GM12875 (cell line): ENCODE measurements around the gene SAMD4B.

Experiments used
- H3K4me3 ChIP-seq: one replicate; pipeline ENCODE4 v1.5.1; 2011; ENCODE audit warnings: low read depth, low read length, control low read depth
- TF ChIP-seq, protein P1 (sequence below): IDR thresholded peaks from 2 replicates; pipeline ENCODE4 v1.5.1; 2011; ENCODE audit warnings: low read depth, mild to moderate bottlenecking, control low read depth, inconsistent platforms, low read length, moderate library complexity, borderline replicate concordance; ENCODE audit not compliant: insufficient read depth

The SAMD4B gene

DNA sequence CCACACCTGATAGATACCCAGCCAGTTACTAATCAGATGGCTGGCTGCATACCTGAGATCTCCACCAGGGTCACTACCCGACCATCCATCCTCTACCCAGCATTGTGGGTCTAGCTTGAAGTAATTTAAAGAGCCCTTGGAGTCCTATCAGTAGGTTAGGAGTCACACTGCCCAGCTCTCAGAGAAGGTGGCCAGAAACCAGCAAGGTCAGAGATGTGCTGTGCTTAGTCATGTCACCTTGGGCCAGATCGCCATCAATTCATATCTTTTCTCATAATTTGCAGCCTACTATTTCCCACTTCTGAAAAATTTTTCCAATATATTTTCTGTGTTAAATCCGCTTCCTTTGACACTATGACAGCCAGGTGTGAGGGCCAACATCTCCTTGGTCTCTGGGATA, 13.9 kb downstream of the SAMD4B start:
- no peak overlapping the region for H3K4me3 ChIP-seq
- TF ChIP-seq, protein P1, sequence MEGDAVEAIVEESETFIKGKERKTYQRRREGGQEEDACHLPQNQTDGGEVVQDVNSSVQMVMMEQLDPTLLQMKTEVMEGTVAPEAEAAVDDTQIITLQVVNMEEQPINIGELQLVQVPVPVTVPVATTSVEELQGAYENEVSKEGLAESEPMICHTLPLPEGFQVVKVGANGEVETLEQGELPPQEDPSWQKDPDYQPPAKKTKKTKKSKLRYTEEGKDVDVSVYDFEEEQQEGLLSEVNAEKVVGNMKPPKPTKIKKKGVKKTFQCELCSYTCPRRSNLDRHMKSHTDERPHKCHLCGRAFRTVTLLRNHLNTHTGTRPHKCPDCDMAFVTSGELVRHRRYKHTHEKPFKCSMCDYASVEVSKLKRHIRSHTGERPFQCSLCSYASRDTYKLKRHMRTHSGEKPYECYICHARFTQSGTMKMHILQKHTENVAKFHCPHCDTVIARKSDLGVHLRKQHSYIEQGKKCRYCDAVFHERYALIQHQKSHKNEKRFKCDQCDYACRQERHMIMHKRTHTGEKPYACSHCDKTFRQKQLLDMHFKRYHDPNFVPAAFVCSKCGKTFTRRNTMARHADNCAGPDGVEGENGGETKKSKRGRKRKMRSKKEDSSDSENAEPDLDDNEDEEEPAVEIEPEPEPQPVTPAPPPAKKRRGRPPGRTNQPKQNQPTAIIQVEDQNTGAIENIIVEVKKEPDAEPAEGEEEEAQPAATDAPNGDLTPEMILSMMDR, result no peak

DNA sequence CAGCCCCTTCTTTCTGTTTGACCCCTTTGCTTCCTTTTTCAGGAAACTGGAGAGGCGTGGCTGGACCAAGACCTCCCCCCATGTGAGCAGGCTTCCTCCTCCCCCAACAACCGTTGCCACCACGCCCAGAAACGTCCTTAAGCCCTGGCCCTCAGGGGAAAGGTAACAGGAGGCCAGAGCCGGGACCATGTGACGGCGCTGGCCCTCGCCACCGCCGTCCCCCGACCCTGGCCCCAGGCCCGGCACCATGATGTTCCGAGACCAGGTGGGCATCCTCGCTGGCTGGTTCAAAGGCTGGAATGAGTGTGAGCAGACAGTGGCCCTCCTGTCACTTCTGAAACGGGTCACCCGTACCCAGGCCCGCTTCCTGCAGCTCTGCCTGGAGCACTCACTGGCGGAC, 14.4 kb downstream of the SAMD4B start:
- no peak overlapping the region for H3K4me3 ChIP-seq
- TF ChIP-seq, protein P1, result no peak

DNA sequence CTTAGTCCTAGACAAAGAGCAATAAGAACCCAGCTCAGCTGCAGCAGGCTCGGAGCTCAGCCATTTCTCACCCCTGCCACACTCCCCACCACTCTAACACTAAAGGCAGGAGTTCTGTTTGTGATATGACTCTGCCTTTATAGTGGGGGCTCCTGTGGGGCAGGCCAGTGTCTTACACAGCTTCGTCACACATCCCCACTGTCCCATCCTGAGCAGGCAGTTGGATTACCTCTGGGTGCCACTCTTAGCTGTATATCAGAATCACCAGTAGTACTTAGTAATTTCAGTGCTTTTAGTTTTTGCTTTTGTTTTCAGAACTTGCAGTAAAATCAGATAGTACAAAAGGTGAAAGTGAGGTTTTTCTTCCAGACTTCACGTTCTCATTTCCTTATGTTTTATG, 16.8 kb downstream of the SAMD4B start:
- no peak overlapping the region for H3K4me3 ChIP-seq
- TF ChIP-seq, protein P1, result no peak

DNA sequence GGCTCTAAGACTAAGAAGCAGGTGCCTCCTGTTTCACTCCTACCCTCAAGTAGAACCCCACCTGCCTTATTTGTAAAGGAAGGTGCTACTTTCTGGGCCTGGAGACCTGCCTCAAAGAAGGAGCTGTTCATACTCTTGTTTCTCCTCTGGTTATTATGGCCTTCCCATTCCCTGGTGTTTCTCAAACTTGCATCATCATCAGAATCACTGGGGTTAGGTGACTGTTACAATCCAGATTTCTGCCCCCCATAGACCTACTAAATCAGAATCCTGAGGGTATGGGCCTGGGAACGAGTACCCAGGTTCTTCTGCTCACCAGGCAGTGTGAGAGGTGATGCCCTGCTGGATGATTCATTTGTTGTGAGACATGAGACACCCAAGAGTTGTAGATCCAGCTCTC, 18.4 kb downstream of the SAMD4B start:
- no peak overlapping the region for H3K4me3 ChIP-seq
- TF ChIP-seq, protein P1, result no peak

DNA sequence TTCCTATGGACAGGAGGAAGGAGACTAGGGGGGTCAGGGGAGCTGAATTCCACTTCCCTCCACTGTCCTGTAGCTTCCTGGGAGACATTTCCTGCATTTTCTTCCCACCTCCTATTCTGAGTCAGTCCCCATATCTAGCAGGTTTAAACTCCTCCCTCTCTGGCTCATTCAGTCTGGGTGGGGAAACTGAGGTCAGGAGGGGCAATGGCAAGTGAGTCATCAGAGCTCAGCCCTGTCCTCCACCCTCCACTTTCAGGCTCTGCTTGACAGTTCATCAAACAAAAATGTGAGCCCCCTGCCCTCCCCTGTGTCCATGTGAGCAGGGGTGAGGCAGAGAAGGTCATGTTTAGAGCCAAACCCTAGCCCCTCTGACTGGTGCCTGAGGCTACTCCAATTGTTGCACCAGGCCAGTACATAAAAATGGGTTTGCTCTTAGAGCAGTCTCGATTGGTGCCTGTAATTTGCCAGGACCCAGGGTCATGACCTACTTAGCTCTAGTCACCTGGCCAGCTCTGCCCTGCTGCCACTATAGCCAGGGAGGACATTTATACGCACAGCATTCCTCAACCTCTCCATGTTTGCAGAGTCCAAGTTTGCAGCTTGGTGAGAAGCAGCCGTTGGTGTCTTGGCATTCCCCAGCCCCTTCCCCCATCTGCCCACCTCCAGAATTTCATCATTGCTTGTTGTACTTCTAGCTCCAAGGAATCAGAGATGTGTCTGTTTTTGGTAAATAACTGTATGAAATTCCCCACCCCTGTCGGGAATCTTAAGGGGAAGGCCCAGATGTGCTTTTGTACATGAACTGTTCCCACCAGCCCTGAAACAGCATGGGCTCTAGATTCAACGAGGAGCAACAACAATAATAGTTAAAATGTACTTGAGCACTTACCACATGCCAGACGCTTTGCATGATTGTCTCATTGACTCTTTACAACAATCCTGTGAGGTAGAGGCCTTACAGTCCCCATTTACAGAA, 20.7 kb downstream of the SAMD4B start:
- H3K4me3 ChIP-seq, result no peak overlapping the region
- TF ChIP-seq, protein P1, result no peak

DNA sequence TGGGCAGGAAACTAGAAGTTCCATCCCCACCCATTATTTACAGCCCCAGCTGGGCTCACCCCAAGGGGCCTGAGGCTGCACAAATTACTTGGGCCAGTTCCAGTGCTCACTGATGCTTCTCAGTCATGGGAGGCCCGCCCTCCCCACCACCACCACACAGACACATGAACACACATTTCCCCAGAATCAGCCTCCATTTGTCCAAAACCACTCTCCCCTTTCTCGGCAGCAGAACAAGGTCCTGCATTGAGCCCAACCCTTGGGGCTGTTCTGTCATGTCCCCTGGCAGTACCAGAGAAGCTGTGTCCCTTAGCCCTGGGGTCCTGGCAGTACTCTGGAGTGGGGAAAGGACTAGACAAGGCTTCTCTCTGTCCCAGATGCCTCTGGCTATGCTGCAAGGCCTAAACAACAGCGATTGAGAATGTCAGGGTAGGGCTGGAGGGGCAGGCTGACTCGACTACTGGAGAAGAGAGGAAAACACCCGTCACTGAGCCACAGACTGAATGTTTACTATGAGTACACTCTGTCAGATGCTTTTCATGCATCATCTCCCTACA, 21.8 kb downstream of the SAMD4B start:
- no peak overlapping the region for H3K4me3 ChIP-seq
- TF ChIP-seq, protein P1, result no peak

DNA sequence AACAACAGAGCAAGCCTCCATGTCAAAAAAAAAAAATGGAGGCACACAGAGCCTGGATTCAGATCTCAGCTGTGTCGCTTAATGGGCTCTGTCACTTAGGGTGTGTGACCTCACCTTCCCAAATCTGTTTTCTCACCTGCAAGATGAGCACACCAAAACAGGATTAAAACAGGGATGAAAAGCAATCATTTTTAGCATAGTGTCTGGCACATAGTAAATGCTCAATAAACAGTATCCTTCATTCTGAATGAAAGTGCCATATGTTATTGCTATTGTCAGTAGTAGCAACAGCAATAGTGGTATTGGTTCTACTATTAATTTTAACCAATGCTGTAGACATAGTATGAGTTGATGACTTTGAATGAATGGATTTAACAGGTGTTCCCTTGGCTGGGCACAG, 23.3 kb downstream of the SAMD4B start:
- H3K4me3 ChIP-seq, result no peak overlapping the region
- TF ChIP-seq, protein P1, result no peak
